Lung microvascular endothelial cell (primary cell): ENCODE results near the gene LRRC8A. TPM values are rescaled to one million over a fixed set of nuclear protein-coding genes. Genes with fewer than 3 reads are reported as not detected.
"Not testable (repeated sequence)": the region's sequence is repeated elsewhere in the genome, so short reads cannot be mapped to it uniquely, and the experiment has no call there.

Experiments used
- DNase-seq, 2 donors: peaks; one replicate each; pipeline versions ENCODE4 v3.0.0 to v3.0.0-alpha.2; 2010; ENCODE audit warnings: low read depth in 2 of 2
- total RNA-seq: library from RNA; depleted of rRNA; stranded (reverse); fragments of >200 nt; gene quantifications from 2 replicates; pipeline ENCODE4 v1.2.1, GENCODE V29; 2014

LRRC8A gene
- total RNA-seq, 1 donor from 2014 or later, result 101 TPM

GRCh38 chr9:128863647-128864046 lies 18.3 kb upstream of the LRRC8A start:
- peak; percentile 64 to 76 for DNase-seq

GRCh38 chr9:128870128-128870940 lies 11.6 kb upstream of the LRRC8A start:
- no peak for DNase-seq

DNA sequence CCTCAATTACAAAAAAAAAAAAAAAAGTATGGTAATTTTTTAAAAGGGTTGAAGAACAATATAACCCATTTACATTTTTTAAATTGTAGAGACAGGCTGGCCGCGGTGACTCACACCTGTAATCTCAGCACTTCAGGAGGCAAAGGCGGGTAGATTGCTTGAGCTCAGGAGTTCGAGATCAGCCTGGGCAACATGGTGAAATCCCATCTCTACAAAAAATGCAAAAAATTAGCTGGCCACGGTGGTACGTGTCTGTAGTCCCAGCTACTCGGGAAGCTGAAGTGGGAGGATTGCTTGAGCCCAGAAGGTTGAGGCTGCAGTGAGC lies 11.0 kb upstream of the LRRC8A start:
- not testable (repeated sequence) for DNase-seq

- no peak for DNase-seq
Measured at GRCh38 chr9:128877852-128878251, 4.1 kb upstream of the LRRC8A start.

DNA sequence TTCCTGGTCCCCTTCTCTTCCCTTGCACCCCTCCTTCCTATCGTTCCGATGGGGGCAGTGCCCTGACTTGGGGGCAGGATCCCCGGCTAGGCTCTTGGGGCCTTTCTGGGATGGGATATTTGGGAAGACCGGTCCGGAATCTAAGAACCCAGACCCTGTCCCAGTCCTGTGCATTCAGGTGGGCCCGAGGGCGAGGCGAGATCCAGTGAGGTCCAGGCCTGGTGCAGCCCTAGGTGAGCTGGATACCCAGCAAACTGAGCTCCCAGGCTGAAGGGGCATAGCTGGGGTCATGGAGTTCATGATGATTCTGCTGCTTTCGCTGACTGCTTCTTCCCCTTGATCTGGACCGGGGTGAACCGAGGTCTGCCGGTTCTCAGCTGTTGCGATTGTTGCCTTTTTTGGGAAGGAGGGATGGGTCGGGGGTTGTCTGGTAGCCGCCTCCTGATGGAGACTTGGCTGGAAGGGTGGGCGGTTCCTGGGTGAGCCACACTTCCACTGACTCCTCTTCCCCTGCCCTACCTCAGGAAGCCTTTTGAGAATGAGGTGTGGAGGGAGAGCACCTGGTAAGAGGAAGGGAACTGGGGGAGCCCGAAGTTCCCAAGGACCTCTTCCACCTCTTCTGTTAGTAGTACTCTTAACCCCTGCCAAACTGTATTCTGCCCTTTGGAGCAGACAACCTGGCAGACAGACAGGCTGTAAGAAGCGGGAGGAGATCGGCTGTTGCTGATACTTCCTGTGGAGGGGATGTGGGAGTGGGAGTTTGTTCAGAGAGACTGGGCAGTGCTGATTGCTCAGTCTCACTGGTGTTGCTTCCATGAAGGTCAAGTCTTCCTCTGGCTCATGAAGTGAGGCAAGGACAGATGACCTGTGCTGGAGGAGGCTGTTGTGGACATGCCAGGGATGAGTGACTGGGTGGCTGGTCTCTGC lies 1.0 kb downstream of the LRRC8A start:
- peak in 1 of 2 donors; percentile 47 for DNase-seq

- no peak for DNase-seq
Measured at GRCh38 chr9:128884164-128884563, 2.2 kb downstream of the LRRC8A start.

GRCh38 chr9:128885376-128885775 lies 3.4 kb downstream of the LRRC8A start:
- DNase-seq, result no peak

DNA sequence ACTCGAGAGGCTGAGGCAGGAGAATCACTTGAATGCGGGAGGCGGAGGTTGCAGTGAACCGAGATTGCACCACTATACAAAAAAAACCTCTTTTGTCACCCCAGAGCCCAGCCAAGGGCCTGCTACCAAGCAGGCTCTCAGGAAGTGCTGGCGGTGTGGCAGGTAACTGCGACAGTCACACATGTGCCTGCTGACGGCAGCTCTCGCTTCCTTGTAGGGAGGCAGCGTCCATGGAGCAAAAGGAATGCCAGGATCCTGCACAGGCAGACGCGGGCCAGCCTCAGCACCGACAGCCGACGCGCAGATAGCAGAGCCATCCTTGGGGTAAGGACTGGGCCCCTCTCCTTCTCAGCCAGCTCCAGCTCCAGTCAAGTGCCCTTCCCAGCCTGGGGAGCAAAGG lies 3.9 kb downstream of the LRRC8A start:
- no peak for DNase-seq

DNA sequence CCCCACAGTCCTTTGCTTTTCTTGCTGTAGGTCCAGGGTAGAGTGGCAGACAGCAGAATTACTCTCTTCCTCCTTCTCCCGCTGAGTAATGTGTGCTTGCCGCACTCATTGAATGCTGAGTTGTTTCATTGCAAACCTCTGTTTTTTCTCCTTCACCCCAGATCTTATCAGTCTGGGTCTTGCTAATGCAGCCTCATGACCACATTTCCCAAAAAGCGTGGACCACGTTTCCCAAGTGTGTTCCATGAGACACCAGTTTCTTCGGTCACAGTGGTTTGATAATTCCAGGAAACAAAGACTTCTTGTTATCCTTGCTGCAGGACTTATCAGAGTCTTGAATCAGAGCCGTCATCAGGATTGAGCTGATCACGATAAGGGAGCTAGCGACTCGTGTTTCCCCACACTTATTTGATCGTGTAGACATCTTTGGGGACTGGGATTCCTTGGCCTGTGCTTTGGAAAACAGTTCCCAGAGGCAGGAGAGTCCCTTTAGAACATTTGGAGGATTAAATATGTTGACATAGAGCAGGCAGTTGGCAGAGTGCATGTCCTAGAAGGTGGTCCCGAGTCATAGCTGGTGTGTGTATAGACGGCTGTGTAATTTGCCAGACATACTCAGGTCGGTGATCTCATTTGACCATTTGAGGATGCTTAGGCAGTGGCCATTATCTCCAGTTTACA lies 4.4 kb downstream of the LRRC8A start:
- peak in 1 of 2 donors; percentile 85 for DNase-seq

- no peak for DNase-seq
Measured at GRCh38 chr9:128887049-128887448, 5.1 kb downstream of the LRRC8A start.

DNA sequence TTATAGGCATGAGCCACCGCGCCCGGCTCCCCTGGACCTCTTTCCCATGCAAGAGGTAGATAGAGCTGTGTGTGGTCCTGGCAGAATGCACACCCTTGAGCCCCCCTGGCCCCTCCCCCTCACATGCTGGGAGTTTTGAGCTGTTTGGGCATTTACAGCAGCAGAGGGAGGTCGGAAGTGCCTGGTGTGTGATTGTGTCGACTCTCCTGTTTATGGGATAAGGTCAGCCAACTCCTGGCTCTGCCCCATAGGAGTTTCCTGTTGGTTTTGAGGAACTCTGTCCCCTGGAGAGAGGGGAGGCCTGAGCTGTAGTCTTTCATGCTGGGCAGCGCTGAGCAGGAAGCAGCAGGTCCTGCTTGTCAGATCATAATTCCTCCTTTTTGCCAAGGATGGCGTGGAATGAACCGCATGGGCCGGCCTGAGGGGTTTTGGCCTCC lies 6.0 kb downstream of the LRRC8A start:
- peak; percentile 75 to 86 for DNase-seq

- peak in 1 of 2 donors; percentile 64 for DNase-seq
Measured at GRCh38 chr9:128891321-128892220, 9.6 kb downstream of the LRRC8A start.

- peak; percentile 88 to 90 for DNase-seq
Measured at GRCh38 chr9:128892221-128892921, 10.4 kb downstream of the LRRC8A start.

GRCh38 chr9:128893354-128893753 lies 11.4 kb downstream of the LRRC8A start:
- no peak for DNase-seq

- DNase-seq, result no peak
Measured at GRCh38 chr9:128894764-128895163, 12.8 kb downstream of the LRRC8A start.

DNA sequence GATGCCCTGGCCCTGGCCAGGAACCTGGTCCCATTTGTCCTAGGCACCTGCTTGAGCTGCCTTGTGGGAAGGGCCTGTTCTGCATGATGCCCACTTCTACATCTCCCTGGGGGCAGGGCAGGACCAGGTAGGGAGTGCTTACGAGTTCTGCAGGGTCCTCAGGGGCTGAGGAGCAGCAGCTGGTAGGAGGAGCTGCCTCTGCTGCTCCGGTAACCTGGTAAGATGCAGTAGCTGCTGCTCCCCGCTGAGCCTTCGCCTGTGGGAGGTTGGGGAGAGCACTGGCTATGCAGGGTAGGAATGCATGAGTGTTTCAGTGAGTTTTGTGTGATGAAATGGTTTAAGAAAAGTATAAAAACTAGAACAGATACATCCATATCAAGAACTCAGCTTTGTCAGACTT lies 13.6 kb downstream of the LRRC8A start:
- DNase-seq, result no peak

- DNase-seq, result no peak
Measured at GRCh38 chr9:128898382-128898781, 16.4 kb downstream of the LRRC8A start.

DNA sequence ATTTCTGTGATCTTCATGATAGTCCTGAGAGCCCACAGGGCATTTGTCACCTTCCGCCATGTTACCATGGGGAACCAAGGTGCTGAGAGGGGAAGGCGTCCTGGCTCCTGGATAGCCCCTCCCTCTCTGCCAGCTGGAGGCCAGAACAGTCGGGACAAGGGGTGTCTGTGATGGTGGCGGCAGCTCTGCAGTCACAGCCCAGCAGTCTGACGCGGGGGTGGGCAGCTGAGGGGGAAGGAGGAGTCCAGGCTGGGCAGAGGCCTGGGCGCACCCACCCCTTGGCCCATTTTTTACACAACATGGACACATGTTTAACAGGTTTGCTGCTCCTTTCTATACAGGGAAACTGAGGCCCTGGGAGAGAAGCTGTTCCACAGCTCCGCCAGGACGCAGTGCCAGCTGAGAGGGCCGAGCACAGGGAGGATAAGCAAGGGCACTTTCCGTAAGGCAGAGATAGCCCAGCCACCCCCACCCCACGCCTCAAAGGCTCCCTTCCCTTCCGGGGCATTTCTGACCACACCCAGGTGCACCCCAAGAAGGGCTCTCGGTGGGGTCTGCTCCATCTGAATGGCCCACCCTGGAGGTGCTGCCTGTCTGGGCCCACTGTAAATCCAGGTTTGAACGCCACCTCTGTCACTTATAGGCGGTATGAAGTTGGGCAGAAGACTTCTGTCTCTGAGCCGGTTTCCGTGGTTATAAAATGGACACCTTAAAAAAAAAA lies 17.1 kb downstream of the LRRC8A start:
- DNase-seq, result no peak

- no peak for DNase-seq
Measured at GRCh38 chr9:128899566-128900322, 17.8 kb downstream of the LRRC8A start.
